GM21576 (cell line): Measurements from ENCODE around the gene RBM4B.
"Not testable (repeated sequence)": the region's sequence is repeated elsewhere in the genome, so short reads cannot be mapped to it uniquely, and the experiment has no call there.

ENCODE experiments used
- ATAC-seq: cut with Tn5 transposase; IDR thresholded peaks from one replicate; pipeline ENCODE4 v1.9.1; 2021; ENCODE audit warnings: mild to moderate bottlenecking, moderate library complexity; ENCODE audit not compliant: unreplicated experiment

Gene RBM4B, protein sequence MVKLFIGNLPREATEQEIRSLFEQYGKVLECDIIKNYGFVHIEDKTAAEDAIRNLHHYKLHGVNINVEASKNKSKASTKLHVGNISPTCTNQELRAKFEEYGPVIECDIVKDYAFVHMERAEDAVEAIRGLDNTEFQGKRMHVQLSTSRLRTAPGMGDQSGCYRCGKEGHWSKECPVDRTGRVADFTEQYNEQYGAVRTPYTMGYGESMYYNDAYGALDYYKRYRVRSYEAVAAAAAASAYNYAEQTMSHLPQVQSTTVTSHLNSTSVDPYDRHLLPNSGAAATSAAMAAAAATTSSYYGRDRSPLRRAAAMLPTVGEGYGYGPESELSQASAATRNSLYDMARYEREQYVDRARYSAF

GRCh38 chr11:66677599-66678375 lies at the start of gene RBM4B:
RBM4B (minus strand) TSS chr11:66677887; CDS start chr11:66677079, 808 bp downstream.
- peak; percentile 80 for ATAC-seq

- ATAC-seq, result no peak
These were observed 48.0 kb upstream of the RBM4B start for GRCh38 chr11:66725647-66726046.

DNA sequence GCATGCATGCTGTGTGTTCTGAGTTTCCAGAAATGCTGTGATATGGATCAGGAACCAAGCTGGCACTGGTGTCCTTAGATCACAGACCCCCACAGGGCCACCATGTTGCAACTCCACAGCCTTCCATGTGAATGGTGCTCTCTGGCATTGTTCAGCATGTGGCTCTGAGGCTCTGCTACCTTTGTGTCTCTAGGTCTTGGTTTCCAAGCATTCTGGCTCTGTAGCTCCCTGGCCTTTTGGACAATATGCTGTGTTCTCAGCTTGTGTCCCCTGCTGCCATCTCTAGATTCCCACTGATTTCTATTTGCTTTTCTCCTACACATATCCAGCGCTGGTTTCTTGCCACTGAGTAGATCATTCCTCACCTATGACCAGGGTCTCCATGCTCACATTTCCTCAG lies 47.4 kb upstream of the RBM4B start:
- ATAC-seq, result no peak

- not testable (repeated sequence) for ATAC-seq
These were observed 46.5 kb upstream of the RBM4B start for GRCh38 chr11:66724167-66724566.

DNA sequence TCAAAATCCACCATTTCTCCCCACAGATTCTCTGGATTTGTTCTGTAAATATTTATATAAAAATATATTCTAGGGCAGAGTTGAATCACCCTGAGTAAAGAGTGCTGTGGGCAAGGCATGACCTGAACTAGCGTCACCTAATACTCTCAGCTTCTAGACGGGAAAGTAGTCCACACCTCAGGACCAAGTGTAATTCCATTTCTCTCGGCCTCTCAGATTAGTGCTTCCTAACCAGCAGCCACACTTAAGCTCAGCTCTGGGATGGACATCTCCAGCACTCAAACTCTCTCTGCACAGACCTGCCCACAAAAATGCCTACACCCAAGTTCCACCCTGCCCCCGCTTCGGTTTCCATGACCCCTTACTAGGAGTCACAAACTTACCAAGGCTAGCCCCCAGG lies 46.0 kb upstream of the RBM4B start:
- ATAC-seq, result no peak

GRCh38 chr11:66722745-66723651 lies 45.3 kb upstream of the RBM4B start:
- no peak for ATAC-seq

DNA sequence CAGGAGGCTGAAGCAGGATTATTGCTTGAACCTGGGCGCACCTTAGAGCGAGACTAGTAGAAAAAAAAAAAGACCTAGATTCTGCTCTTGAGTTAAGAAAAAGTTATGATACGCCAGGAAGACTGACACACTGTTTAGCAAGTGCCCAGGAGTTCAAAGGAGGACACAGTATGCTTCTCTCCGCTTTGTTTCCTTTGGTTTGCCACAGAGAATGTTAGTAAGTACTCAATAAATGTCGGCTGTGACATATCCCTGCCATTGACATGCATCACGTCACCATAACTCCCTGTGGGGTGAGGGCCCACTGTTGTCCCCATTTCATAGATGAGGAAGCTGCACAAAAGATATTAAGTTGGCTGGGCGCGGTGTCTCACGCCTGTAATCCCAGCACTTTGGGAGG lies 44.3 kb upstream of the RBM4B start:
- ATAC-seq, result no peak

DNA sequence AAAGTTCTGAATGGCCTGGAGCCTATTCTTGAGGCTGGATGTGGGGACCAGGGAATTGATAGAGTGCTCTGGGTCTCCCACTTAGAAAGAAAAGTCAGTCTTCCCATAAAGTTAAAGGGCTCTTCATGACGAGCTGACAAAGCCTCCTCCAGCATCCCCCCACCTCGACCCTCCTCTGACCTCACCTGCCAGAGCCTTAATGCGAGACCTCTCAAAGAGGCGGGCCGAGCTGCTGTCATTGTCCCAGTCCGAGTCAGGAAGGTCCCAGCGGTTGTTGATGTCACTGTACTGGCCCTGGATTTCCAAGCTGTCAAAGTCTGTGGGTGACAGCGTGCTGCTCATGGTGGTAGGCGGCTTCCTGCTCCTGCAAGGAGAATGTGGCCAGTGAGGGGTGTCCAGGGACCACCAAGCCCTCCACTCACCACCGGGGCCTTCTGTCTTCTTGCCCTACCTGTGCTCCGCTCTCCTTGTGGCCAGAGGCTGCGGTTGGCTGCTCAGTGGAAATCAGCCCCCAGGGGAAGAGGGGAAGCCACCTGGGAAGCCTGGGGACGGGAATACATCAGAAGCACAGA lies 43.3 kb upstream of the RBM4B start:
- no peak for ATAC-seq

- ATAC-seq, result no peak
These were observed 42.7 kb upstream of the RBM4B start for GRCh38 chr11:66720223-66720898.

DNA sequence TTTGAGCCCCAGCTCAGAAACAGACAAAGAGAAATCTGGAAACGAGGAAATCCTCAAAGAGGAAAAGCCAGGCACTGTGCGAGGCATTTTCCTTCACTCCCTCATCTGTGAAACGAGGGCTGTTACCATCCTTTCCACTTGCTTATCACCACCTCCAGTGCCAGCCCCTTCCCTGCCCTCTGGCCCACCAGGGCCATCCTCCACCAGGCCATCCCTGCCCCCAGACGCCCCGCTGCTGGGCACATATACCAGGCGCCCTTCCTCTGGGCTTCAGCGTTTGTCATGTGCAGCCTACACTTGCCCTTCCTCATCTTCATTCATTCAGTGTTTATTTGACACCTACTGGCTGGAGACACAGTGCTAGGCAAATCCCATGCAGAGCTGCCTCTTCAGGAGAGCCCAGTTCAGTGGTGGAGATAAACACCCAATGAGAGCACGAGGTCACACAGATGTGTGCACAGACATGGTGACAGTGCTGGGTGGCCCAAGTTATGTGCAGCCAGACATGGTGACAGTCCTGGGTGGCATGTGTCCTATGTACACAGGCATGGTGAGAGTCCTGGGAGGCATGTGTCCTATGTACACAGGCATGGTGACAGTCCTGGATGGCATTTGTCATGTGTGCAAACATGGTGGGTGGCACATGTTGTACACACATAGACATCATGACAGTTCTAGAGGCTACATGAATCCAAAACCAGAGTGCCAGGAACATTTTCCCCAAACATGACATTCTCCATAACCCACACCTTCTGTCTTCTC lies 41.6 kb upstream of the RBM4B start:
- no peak for ATAC-seq

- ATAC-seq, result no peak
These were observed 40.8 kb upstream of the RBM4B start for GRCh38 chr11:66718320-66718971.

DNA sequence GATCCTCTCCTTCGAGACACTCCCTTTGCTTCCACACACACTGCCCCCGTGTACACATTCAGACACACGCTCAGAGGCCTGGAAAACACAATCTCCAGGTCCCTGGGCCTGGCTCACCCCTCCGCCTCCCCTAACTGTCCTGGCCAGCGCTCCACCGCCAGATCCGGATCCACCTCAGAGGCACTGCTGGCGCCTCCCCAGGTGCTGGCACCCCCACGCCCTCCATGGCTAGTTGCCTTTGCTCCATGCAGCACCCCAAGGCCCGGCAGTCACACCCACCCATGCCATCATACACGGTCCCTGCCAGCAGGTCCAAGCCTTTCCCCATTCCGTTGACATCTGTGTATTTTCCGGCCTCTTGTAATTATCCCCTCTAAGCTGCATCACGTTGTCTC lies 40.2 kb upstream of the RBM4B start:
- ATAC-seq, result no peak

DNA sequence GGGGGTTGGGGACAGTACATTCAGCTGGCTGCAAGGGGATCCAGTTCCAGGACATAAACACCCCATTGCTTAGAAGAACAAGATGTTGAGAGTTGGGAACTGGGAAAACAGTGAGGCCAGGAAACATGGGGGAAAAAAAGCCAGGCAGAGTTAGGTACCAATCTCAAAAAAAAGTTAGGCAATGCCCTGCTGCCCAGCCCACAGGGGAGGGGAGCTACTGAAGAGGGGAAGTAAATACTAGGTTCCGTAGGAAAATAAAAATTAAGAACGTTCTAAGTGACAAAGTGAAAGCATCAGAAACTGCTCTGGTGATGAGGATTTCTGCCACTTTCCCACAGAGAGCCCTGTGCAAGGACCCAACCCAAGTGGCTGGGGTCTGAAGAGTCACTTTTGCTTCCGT lies 39.3 kb upstream of the RBM4B start:
- ATAC-seq, result no peak

DNA sequence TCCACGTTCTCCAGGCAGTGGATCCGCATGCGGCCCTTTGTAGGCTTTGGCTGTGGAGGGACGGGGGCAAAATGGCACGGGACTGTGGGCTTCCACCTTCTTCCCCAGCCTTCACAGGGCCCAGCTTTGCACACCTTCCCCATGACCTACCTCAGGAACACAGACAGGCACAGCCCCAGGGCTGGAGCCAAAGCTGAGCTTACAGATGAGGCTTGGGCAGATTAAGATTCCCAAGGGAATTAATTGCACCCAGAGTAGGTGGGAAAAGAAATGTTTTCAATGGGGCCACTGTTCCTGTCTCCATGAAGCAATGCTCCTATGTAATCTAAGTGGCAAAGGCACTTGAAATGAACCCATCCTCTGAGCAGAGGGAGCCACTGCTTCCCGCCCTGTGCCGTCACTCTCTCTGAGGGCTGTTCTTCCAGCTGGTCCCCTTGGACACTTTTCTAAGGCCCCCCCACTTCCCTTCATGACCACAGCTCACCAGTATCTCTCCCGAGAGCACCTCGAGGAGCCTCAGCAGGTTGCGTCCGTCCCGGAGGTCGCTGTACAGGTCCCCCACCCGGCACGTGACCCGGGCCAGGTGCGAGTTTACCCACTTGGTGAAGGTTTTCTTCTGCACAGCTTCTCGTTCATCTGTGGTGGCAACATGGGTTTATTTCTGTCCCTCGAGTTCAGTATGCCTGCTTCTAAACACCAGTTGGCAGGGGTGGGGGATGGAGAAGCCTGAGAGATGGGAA lies 37.8 kb upstream of the RBM4B start:
- no peak for ATAC-seq

DNA sequence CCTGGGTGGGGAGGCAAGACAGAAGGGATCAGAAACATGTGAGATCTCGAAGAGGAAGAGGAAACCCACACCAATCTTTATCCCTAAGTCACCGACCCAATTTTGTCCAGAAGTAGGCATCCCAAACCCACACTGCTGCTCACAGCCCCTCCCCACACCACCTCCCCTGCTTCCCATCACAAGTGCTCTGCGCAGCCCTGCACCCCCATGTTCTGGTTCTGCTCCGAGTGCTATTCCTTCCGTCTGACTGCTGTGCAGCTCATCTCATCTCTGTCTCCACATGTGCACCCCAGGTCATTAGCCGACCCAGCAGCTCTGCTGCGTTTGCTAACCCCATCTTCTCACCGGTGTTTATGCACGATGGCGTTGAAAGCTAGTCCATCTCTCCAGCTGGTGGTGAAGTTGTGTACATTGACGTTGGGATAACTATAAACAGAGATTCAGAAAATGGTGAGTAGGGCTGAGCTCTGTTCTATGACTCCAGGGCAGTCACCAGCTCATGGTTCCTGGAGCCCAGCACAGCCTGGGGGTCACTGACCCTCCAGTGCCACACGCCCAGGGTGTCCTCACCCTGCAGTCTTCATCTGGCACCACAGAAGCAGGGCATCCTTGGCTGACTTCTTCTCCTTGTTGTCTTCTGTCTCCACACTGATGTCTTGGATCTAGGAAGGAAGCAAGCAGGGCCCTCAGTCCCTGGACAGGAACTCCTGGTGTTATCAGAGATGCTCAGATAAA lies 36.2 kb upstream of the RBM4B start:
- no peak for ATAC-seq

DNA sequence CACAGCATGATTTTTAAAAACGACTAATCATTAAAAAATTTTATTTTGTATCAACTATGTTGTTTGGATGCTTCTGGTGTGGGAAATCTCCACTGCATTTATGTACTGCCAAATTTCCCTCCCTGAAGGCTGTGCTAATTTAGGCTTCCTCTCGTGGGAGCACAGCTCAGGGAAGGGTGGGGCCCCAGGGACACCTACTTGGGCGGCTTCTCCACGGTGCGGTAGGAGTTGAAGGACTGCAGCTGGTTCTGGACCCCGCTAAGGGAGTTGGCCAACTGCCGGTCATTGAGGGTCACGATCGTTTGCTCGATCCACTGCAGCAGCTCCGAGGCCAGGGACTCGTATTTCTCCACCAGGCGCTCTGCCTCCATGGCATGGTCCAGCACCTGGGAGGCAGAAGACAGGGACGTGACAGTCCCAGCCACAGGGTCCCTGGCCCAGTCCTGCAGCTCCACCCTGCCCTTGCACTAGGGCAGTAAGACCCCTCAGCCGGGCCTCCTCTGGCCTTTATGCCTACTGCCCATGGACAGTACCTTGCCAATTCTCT lies 32.8 kb upstream of the RBM4B start:
- ATAC-seq, result no peak

DNA sequence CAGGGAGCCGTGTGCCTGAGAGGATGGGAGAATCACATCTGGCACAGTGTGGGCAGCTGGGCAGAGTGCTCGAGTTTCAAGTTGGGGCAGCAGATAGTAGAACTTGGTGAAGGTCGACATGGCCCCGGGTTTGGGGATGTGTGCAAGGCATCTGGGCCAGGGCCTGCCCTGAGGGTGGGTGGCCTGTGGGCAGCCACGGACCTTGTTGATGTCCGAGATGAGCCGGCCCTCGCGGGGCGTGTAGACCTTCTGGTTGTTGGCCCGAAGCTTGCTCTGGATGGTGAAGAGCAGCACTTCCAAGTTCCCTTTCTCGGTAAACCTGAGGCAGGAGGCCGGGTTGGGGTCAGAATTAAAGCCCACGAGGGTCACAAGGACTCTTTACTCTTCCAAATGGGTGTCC lies 31.0 kb upstream of the RBM4B start:
- no peak for ATAC-seq
